Pancreas (tissue), 10 donors: ENCODE data around the gene DGKI. TPM values are rescaled to one million over a fixed set of nuclear protein-coding genes. Genes with fewer than 3 reads are reported as not detected.

ENCODE experiments used
- ATAC-seq, 4 donors: fragments of 200-7000 bp; cut with Tn5 transposase; one replicate each; pipeline versions ENCODE4 v1.8.0 to v1.9.1; 2020; ENCODE audit warnings: mild to moderate bottlenecking in 4 of 4, moderate library complexity in 4 of 4
- DNase-seq, 6 donors: peaks; one replicate each; pipeline ENCODE4 v3.0.0-alpha.2; 2020
- FAIRE-seq: peaks from 2 replicates; lab custom pipeline; 2012; peaks lifted over from hg19 to GRCh38; lab: Jason Lieb, UNC
- H3K27ac ChIP-seq, 4 donors: fragments of 200-600 bp; sonication (generic); 1 replicate in 3 of 4; 2 replicates in 1 of 4; pipeline versions ENCODE4 v1.5.0 to v1.8.0; 2020
- H3K27me3 ChIP-seq, 4 donors: fragments of 200-600 bp; one replicate each; pipeline ENCODE4 v1.8.0; 2021
- H3K36me3 ChIP-seq, 3 donors: fragments of 200-600 bp; sonication (generic) in 1 of 3; one replicate each; pipeline versions ENCODE4 v1.5.0 to v1.8.0; 2020 to 2021
- H3K4me1 ChIP-seq, 3 donors: fragments of 200-600 bp; one replicate each; pipeline ENCODE4 v1.8.0; 2021
- H3K4me3 ChIP-seq, 4 donors: fragments of 200-600 bp; sonication (generic) in 2 of 4; one replicate each; pipeline versions ENCODE4 v1.5.0 to v1.8.0; 2020 to 2021
- H3K9me3 ChIP-seq, 4 donors: fragments of 200-600 bp; one replicate each; pipeline ENCODE4 v1.8.0; 2021
- CTCF ChIP-seq, 4 donors: fragments of 200-600 bp; sonication (generic) in 3 of 4; IDR thresholded peaks; one replicate each; pipeline versions ENCODE4 v1.5.0 to v1.8.0; 2021; ENCODE audit warnings: antibody characterized with exemption in 4 of 4
- WGBS, 2 donors: extraction: QIAGEN DNeasy Blood & Tissue Kit; methylation state at CpG; one replicate each; pipeline ENCODE4 v1.1.7; 2013; 5-methylcytosine and 5-hydroxymethylcytosine counted together
- intact Hi-C, 3 donors: fragments of 100-400 bp; cut with DNase I; formaldehyde crosslinking; loops; one replicate each; pipeline versions ENCODE4 v1.11.1 to v1.14.2; 2022
- polyA plus RNA-seq, 2 donors: library from polyadenylated mRNA; stranded (reverse); fragments of 200-250 nt; gene quantifications; one replicate each; pipeline ENCODE4 v1.2.3, GENCODE V29; 2013
- total RNA-seq, 6 donors: library from RNA; stranded (reverse); fragmentation: NEBNext Ultra II Directional in 4 of 6; extraction: Animal tissue kit (Norgen Biotek cat#: 25700) in 4 of 6; gene quantifications; one replicate each; pipeline versions ENCODE4 v1.2.1 to v1.2.4, GENCODE V29; 2021 to 2023
- donor health status: healthy with polysubstance abuse.
- donor health status: DM: no; HTN: no; CAD: no; lungs with moderate emphysema.
- donor health status: DM: no; HTN: no; CAD: no.
- donor health status: control.
- donor health status: control.
- donor health status: Bipolar disorder and iron deficiency.
- donor health status: DM: yes; HTN: yes; CAD: no.
- donor health status: DM: no; HTN: no; CAD: no.
- donor health status: DM: no; HTN: no; CAD: no.
- donor health status: DM: yes; HTN: yes; CAD: no.

DGKI gene
- total and polyA plus RNA-seq, 8 donors, result 0.04 to 0.81 (median 0.15) TPM

GRCh38 chr7:137546009-137546408 lies 300.8 kb downstream of the DGKI start:
- Histone ChIP-seq H3K36me3 (no peaks in the 10 kb centered on the region), H3K4me1 (no peaks in the 10 kb centered on the region), H3K27me3 (no peaks in the 10 kb centered on the region), H3K27ac (no peak overlapping the region), H3K4me3 (no peak overlapping the region), H3K9me3 (no peaks in the 10 kb centered on the region)
- intact Hi-C loops, result no loop called here
- 90 to 91% methylated on average over 13 of the region's 13 CpGs for WGBS, 2 donors
- no peak for TF ChIP-seq CTCF (IDR thresholded peaks at IDR 0.05)
- no peak for FAIRE-seq
- ATAC-seq, result no peak
- DNase-seq, result no peak

DNA sequence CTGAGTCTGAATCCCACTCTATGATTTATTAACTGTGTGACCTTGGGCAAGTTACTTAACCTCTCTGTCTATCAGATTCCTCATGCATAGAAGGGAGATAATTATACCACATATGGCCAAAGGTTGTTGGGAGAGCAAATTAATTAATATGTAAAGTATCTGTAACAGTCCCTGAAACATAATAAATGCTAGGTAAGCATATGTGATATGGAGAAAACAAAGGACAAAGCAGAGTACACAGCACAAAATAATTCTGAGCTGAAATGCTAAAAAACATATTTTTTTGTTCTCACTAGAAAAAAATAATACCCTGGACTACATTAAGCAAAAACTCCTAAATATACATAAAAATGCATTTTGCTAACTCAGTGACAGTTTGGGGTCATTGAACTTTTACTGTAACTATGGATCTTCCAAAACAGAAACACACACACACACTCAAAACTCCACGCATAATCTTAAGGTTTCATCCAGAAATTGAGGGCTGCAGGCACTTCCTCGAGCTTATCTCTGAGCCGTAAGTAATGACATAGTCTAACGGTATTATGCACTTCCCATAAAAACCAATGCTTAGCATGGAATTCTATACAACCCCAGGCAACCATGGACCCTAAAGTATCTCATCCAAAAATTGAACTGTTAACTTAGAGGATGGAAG lies 301.6 kb downstream of the DGKI start:
- H3K4me3 ChIP-seq, result no peak overlapping the region
- intact Hi-C loops, result no loop called here
- H3K27ac ChIP-seq, result no peak overlapping the region
- TF ChIP-seq CTCF (IDR thresholded peaks at IDR 0.05), result no peak
- H3K27me3 ChIP-seq, result no peaks in the 10 kb centered on the region
- no peaks in the 10 kb centered on the region for H3K9me3 ChIP-seq
- 27 to 35% methylated on average over 4 of the region's 4 CpGs for WGBS, 2 donors
- FAIRE-seq (no peak), DNase-seq (no peak), ATAC-seq (no peak)
- H3K36me3 ChIP-seq, result no peaks in the 10 kb centered on the region
- H3K4me1 ChIP-seq, result no peaks in the 10 kb centered on the region

DNA sequence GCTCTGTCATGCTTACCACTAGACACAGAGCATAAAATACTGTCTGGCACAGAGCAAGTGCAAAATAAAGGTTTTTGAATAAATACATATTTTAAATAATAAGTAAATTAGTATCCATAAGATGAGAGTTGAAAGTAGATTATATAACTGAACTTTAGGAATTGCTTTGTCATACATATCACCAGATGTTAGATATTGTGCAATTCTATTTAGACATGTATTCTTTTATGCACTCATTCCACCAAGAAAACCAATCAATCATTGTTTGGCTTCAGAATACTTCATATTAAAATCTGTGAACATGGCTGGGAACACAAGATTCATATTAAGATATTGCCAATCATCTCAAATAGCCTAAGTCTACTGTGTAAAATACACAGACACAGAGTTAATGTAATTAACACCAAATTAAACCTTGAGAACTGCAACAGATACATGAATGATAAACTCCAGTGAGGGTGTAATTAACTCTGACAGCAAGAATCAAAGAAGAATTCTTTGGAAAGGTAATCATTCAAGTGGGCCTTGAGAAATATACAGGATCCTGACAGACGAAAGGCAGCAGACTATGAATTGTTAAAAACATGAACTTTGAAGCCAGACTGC lies 302.2 kb downstream of the DGKI start:
- H3K4me1 ChIP-seq, result no peaks in the 10 kb centered on the region
- DNase-seq, result no peak
- H3K9me3 ChIP-seq, result no peaks in the 10 kb centered on the region
- 23% methylated on average over 1 of the region's 1 CpG for WGBS, 2 donors
- H3K27me3 ChIP-seq, result no peaks in the 10 kb centered on the region
- intact Hi-C loops, result no loop called here
- FAIRE-seq, result no peak
- no peak for ATAC-seq
- no peak overlapping the region for H3K4me3 ChIP-seq
- no peaks in the 10 kb centered on the region for H3K36me3 ChIP-seq
- TF ChIP-seq CTCF (IDR thresholded peaks at IDR 0.05), result no peak
- H3K27ac ChIP-seq, result no peak overlapping the region

DNA sequence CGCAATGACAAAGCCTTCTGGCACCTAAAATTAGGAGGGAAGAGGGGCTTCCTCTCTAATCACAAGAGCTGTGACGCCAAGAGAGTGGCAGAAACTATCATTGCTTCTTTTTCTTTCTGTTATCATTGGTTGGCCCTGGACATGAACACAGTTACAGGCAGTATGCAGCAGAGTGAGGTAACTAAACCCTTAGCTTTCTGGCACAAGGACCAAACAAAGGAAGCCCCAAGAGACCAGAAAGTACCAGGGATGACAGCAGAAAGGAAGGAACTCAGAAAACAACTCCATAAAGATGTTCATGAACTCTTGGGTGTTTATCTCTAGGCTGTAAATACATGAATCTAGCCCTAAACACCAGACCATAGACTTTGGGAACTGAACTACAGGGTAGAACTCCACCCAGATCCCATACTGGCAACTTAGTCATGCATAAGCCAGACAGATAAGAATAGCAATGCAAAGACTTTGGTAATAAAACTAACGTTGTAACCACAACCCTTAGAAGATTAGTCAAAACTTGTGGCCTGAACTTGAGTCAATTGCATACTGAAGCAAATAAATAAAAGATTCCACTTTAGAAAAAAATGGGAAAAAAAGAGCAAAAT lies 307.6 kb downstream of the DGKI start:
- Histone ChIP-seq H3K9me3 (no peaks in the 10 kb centered on the region), H3K27ac (no peak overlapping the region), H3K4me1 (no peaks in the 10 kb centered on the region), H3K36me3 (no peaks in the 10 kb centered on the region), H3K4me3 (no peak overlapping the region), H3K27me3 (peaks cover 0 to 2% (median 0%) of the 10 kb centered on the region in 4 donors)
- WGBS, 2 donors, result 59 to 72% methylated on average over 3 of the region's 3 CpGs
- intact Hi-C loops, result no loop called here
- ATAC-seq (no peak), DNase-seq (no peak), FAIRE-seq (no peak)
- TF ChIP-seq CTCF (IDR thresholded peaks at IDR 0.05), result no peak

DNA sequence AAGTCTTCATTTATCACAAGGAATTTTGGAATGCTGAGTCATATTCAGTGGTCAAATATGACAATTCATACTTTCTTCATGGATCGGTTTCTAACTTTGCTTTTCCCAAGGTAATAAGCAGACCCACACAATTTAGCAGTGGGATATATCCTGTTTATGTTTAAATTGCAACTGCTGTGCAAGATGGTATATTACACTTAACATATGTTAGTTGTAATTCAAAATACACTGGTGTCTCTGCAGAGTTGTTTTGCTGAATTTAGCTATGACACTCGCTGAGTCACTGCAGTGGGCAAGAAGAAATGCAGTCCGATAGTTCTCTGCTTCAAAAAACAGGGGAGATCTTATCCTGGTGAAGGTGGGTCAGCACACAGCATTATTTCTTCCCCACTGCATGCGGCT lies 308.4 kb downstream of the DGKI start:
- no peaks in the 10 kb centered on the region for H3K4me1 ChIP-seq
- FAIRE-seq (no peak), ATAC-seq (no peak), DNase-seq (no peak)
- H3K36me3 ChIP-seq, result no peaks in the 10 kb centered on the region
- no peak overlapping the region for H3K27ac ChIP-seq
- intact Hi-C loops, result no loop called here
- peaks cover 0 to 5% (median 0%) of the 10 kb centered on the region in 4 donors for H3K27me3 ChIP-seq
- WGBS, 2 donors, result 67 to 78% methylated on average over 4 of the region's 4 CpGs
- no peak for TF ChIP-seq CTCF (IDR thresholded peaks at IDR 0.05)
- no peak overlapping the region for H3K4me3 ChIP-seq
- H3K9me3 ChIP-seq, result no peaks in the 10 kb centered on the region
